ENCODE measurements around the gene CMTR1.

Gene CMTR1

DNA sequence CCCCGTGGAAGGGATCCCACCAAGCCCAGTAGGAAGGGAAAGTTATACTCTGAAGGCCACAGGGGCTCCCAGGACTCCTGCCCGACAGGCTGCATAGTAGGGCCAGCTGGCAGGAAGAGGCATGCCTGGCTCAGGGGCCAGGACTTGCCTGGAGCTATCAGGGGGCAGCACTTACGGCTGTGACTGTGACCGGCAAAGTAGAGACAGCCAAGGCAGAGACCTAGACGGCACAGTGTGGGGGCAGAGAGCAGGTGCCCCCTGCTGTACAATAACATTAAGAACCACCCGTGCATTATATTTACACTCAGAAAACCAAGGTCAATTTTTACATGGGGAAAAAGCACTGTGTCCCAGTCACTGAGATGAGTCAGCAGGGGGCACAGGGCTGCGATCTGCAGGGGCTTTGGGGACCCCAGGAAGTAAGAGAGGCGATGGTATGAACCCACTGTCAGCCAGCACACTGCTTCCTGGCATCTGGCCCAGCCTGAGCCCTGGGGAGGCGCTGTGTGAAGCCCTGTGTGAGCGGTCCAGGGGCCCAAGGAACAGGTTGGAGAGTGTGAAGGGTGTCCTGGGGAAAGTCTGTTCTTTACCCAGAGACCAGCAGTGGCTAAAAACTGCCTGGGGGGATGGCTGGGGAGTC, 56.8 kb downstream of the CMTR1 start:
- Histone ChIP-seq H3K4me3 (ENCODE audit: low read length) (no peak overlapping the region), H3K9ac (ENCODE audit: low read depth, low read length) (no peak overlapping the region), H3K9me3 (replicated peaks; ENCODE audit: low read length) (no peaks in the 10 kb centered on the region), H3K4me1 (ENCODE audit: control insufficient read depth, insufficient read depth, low read length) (peaks cover 5% of the 10 kb centered on the region), H3K4me2 (ENCODE audit: low read length) (no peak overlapping the region), H3K27me3 (ENCODE audit: control insufficient read depth, insufficient read depth, low read length) (no peaks in the 10 kb centered on the region), H3K36me3 (ENCODE audit: insufficient read depth, low read length) (no peaks in the 10 kb centered on the region)

DNA sequence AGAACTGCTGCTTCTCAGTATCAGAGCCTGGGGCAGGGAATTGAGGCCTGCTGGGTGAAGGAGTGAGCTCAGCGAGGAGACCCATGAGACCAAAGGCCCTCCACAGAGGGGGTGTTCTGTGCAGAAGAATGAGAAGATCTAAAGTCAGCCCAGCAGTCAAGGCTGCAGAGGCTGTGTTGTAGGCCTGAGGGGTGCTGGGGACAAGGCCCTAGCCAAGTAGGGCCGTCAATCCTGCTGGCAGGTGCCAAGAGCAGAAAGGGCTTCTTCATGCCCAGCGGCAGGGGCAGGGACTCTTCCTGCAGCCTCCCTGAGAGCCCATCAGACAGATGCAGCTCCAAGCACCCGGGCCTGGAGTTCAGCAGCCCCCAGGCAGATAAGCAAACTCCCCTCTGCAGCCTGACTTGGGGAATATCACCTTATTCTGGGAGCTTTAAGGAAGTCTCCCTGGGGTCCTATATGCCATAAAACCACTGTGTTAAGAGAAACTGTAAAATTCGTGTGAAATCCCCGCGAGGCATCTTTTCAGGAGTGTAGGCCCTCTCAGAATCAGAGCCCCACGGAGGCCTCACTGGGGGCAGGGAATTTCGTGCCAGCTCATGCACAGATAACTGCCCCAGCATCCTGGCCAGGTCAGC, 57.6 kb downstream of the CMTR1 start:
- Histone ChIP-seq H3K9ac (ENCODE audit: low read depth, low read length) (no peak overlapping the region), H3K9me3 (replicated peaks; ENCODE audit: low read length) (no peaks in the 10 kb centered on the region), H3K4me1 (ENCODE audit: control insufficient read depth, insufficient read depth, low read length) (peaks cover 5% of the 10 kb centered on the region), H3K4me3 (ENCODE audit: low read length) (no peak overlapping the region), H3K36me3 (ENCODE audit: insufficient read depth, low read length) (no peaks in the 10 kb centered on the region), H3K27me3 (ENCODE audit: control insufficient read depth, insufficient read depth, low read length) (no peaks in the 10 kb centered on the region), H3K4me2 (ENCODE audit: low read length) (no peak overlapping the region)

DNA sequence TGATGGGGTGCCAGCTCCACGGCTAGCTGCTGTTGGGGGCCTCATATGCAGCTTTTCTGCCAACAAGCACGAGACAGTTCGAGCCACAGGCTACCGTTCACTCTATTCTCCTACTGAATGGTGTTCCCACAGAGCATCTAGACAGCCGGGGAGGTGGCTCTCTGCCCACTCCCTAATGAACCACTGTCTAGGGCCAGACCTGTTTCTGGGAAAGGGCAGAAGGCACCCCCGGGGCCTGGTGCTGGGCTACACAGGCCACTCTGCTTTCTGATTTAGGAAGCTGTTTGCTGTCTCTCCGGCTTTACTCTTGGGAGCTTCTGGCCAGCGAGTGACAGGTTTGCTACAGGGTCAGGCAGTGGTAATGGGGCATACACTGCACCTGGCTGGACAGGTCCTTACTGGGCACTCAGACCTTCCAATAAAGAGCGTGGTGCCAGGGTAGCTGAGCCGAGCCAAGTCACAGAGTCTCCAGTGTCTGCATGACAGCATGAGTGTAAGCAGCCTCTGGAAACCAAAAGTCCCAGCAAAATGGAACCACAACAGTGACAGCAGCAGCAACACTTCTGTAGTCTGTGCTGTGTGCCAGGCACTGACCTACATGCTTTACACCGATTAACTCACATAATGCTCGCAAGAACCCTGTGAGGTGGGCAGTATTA, 58.3 kb downstream of the CMTR1 start:
- Histone ChIP-seq H3K27me3 (ENCODE audit: control insufficient read depth, insufficient read depth, low read length) (no peaks in the 10 kb centered on the region), H3K4me3 (ENCODE audit: low read length) (no peak overlapping the region), H3K36me3 (ENCODE audit: insufficient read depth, low read length) (no peaks in the 10 kb centered on the region), H3K4me1 (ENCODE audit: control insufficient read depth, insufficient read depth, low read length) (peaks cover 5% of the 10 kb centered on the region), H3K4me2 (ENCODE audit: low read length) (no peak overlapping the region), H3K9ac (ENCODE audit: low read depth, low read length) (no peak overlapping the region), H3K9me3 (replicated peaks; ENCODE audit: low read length) (no peaks in the 10 kb centered on the region)

DNA sequence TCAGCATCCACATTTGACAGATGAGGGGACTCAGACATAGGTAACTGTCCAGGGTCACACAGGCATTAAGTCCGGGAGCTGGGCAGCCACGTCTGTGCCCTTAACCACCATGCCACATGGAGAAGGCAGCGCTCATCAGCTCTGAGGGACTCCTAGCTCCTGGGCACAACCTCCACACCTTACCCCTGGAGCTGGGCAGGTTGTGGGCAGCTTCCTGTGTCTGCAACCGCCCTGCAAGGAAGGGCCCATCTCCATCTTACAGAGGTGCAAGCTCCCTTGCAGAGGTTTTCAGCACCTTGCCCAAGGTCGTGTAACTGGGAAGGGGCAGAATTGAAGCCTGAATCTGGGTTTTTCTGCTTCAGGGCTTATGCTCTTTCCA, 58.8 kb downstream of the CMTR1 start:
- H3K9ac ChIP-seq (ENCODE audit: low read depth, low read length) = no peak overlapping the region
- no peaks in the 10 kb centered on the region for H3K27me3 ChIP-seq (ENCODE audit: control insufficient read depth, insufficient read depth, low read length)
- no peaks in the 10 kb centered on the region for H3K9me3 ChIP-seq (replicated peaks; ENCODE audit: low read length)
- H3K36me3 ChIP-seq (ENCODE audit: insufficient read depth, low read length) = no peaks in the 10 kb centered on the region
- no peak overlapping the region for H3K4me3 ChIP-seq (ENCODE audit: low read length)
- peaks cover 5% of the 10 kb centered on the region for H3K4me1 ChIP-seq (ENCODE audit: control insufficient read depth, insufficient read depth, low read length)
- no peak overlapping the region for H3K4me2 ChIP-seq (ENCODE audit: low read length)

DNA sequence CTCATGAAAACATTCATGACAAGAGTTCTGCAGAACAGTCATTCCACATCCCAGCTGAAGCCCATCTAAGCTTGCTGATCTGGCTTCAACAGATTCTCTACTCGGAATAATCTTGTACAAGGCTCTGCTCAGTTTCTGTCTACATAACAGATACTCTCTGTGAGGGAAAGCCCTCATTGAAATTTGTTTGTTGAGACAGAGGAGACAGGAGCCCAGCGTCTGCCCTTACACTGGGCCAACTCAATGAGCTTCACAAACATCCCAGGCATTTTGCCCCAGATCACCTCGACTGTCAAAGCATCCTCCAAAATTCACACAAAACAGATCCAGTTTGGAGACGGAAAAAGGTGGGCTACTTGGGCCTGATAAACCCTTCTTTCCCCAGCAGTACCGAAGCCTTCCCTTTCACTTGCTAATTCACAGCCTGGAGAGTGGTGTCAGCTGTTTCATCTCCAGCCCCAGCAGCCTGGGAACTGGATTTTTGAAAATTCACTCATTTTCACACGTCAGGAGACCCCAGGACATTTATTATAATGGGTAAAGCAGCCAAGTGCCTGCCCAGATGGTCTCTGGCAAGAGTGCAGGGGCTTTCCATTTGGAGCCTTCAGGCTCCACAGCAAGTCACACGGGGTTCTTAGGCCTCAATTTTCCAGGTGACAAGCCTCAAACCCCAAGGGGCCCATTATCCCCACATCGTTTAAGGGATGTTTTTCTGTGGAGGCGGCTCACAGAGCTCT, 59.4 kb downstream of the CMTR1 start:
- no peaks in the 10 kb centered on the region for H3K27me3 ChIP-seq (ENCODE audit: control insufficient read depth, insufficient read depth, low read length)
- no peak overlapping the region for H3K4me3 ChIP-seq (ENCODE audit: low read length)
- no peak overlapping the region for H3K9ac ChIP-seq (ENCODE audit: low read depth, low read length)
- no peak overlapping the region for H3K4me2 ChIP-seq (ENCODE audit: low read length)
- no peaks in the 10 kb centered on the region for H3K36me3 ChIP-seq (ENCODE audit: insufficient read depth, low read length)
- H3K4me1 ChIP-seq (ENCODE audit: control insufficient read depth, insufficient read depth, low read length) = peaks cover 5% of the 10 kb centered on the region
- H3K9me3 ChIP-seq (replicated peaks; ENCODE audit: low read length) = no peaks in the 10 kb centered on the region

DNA sequence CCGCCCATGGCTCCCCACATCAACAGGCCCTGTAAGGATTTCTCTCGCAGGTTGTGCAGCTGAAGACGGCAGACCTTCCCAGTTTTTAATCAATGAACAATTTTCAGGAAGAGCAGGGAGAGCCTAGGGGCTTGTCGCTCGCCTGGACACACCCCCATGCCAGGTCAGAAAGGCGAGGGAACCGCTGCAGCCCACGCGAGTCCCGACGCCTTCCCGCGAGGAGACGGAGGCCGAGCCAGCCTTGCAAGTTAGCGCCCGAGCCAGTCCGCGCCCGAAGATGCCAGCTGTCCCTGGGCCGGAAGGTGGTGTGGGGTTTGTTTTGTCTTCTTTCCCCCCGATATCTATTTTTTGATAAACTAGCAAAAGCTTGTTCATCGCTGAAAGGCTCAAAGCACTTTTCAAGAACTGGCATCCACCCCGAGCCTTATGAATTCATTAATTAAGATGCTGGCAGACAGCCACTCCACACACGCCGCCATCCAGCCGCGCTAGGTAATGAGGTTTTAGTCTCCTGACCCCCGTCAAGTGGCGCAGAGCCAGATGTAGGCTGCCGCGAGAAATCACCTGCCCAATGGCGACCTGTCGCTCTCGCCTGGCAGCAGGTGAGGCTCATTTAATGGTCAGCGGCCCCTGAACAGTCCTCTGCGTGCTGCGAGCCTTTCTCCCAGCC, 60.1 kb downstream of the CMTR1 start:
- no peak overlapping the region for H3K4me3 ChIP-seq (ENCODE audit: low read length)
- H3K4me1 ChIP-seq (ENCODE audit: control insufficient read depth, insufficient read depth, low read length) = peaks cover 5% of the 10 kb centered on the region
- H3K36me3 ChIP-seq (ENCODE audit: insufficient read depth, low read length) = no peaks in the 10 kb centered on the region
- no peaks in the 10 kb centered on the region for H3K27me3 ChIP-seq (ENCODE audit: control insufficient read depth, insufficient read depth, low read length)
- H3K4me2 ChIP-seq (ENCODE audit: low read length) = no peak overlapping the region
- no peaks in the 10 kb centered on the region for H3K9me3 ChIP-seq (replicated peaks; ENCODE audit: low read length)
- H3K9ac ChIP-seq (ENCODE audit: low read depth, low read length) = no peak overlapping the region

DNA sequence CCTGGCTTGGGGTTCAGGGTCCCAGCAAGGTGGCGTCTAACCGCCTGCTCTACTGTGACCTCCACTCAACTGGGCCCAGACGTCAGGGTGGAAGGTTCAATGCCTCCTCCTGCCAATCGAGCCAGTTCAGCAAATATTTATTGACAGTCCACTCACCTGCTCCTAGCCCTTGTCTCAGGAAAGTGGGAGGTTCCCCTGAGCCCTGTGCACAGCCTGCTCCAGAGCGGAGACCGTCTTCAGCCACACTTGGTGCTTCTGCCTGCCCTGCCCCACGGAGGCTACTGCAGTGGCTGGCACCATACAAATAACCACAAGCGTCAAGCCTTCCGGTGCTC, 60.6 kb downstream of the CMTR1 start:
- Histone ChIP-seq H3K27me3 (ENCODE audit: control insufficient read depth, insufficient read depth, low read length) (no peaks in the 10 kb centered on the region), H3K4me2 (ENCODE audit: low read length) (no peak overlapping the region), H3K4me3 (ENCODE audit: low read length) (no peak overlapping the region), H3K9me3 (replicated peaks; ENCODE audit: low read length) (no peaks in the 10 kb centered on the region), H3K9ac (ENCODE audit: low read depth, low read length) (no peak overlapping the region), H3K4me1 (ENCODE audit: control insufficient read depth, insufficient read depth, low read length) (peaks cover 5% of the 10 kb centered on the region), H3K36me3 (ENCODE audit: insufficient read depth, low read length) (no peaks in the 10 kb centered on the region)

DNA sequence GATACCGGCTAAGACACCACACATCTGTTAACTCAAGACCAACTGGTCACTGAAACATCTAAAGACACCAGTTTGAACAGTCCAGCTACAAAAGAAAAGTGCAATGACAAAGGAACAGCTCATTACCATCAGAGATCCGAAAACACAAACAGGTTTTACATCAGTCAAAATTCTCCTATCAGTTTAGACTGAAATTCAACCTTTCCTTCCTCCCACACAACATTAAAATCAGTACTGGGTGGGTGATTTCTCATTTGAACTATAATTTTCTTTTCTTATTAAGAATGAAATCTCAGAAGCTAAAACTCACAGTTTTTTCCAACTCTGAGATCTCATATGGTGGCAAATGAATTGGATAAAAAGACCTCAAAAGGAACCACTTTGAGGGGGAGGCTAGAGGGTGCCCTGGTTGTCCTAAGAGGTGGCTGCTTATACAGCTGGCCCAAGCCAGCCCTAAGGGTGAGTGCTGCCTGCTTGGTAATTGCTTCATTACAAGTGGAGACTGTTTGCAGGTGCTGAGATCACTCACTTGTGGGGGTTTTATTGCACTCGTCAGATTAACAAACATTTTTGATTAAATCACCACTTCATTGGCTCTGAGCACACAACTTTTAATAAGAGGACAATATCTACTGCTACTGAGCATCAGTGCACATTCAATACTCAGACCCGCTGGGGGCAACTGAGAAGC, 62.4 kb downstream of the CMTR1 start:
- H3K4me1 ChIP-seq (ENCODE audit: control insufficient read depth, insufficient read depth, low read length) = peaks cover 12% of the 10 kb centered on the region
- no peaks in the 10 kb centered on the region for H3K36me3 ChIP-seq (ENCODE audit: insufficient read depth, low read length)
- no peak overlapping the region for H3K4me3 ChIP-seq (ENCODE audit: low read length)
- H3K4me2 ChIP-seq (ENCODE audit: low read length) = no peak overlapping the region
- H3K9ac ChIP-seq (ENCODE audit: low read depth, low read length) = no peak overlapping the region
- H3K9me3 ChIP-seq (replicated peaks; ENCODE audit: low read length) = no peaks in the 10 kb centered on the region
- H3K27me3 ChIP-seq (ENCODE audit: control insufficient read depth, insufficient read depth, low read length) = no peaks in the 10 kb centered on the region

DNA sequence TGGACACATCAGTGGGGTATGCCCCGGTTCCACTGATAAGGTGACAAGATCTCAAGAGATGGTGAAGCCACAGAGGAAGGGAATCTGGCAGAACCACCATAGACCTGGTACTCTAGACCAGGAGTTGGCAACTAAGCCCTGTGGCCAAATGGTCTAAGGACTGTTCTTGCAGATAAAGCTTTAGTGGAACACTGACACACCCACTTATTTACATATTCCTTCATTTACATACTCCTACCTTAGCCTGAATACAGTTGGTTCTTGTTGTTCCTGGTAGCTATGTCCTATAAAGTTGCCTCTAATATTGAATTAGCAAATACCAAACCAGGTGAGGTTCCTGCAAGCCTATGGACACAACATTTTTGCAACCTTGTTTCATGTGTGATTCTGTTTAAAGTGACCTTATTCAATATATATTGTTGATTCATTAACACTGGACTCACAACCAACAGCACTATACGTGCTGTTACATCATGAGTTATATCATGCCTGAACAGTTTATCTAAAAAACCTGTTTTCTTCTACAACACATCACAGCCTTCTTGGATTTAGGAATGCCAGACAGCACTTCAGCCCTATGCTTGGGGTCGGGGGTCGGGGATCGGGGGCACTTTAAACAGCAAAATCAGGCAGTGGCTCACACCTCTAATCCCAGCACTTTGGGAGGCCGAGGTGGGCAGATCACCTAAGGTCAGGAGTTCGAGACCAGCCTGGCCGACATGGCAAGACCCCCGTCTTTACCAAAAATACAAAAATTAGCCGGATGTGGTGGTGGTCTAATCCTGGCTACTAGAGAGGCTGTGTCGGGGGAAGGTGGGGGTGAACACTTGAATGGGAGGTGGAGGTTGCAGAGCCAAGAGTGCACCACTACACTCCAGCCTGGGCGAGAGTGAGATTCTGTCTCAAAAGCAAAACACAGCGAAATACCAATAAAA, 64.2 kb downstream of the CMTR1 start:
- H3K27me3 ChIP-seq (ENCODE audit: control insufficient read depth, insufficient read depth, low read length) = no peaks in the 10 kb centered on the region
- H3K4me2 ChIP-seq (ENCODE audit: low read length) = no peak overlapping the region
- H3K9me3 ChIP-seq (replicated peaks; ENCODE audit: low read length) = no peaks in the 10 kb centered on the region
- no peak overlapping the region for H3K4me3 ChIP-seq (ENCODE audit: low read length)
- no peaks in the 10 kb centered on the region for H3K36me3 ChIP-seq (ENCODE audit: insufficient read depth, low read length)
- H3K4me1 ChIP-seq (ENCODE audit: control insufficient read depth, insufficient read depth, low read length) = peaks cover 7% of the 10 kb centered on the region
- no peak overlapping the region for H3K9ac ChIP-seq (ENCODE audit: low read depth, low read length)
